Type B pancreatic cell (in vitro differentiated cells): ENCODE measurements around the gene RIPOR2. TPM values are rescaled to one million over a fixed set of nuclear protein-coding genes. Genes with fewer than 3 reads are reported as not detected.
"Not testable (repeated sequence)": the region's sequence is repeated elsewhere in the genome, so short reads cannot be mapped to it uniquely, and the experiment has no call there.

ENCODE experiments used
- DNase-seq: peaks from one replicate; pipeline ENCODE4 v3.0.0; 2021; ENCODE audit warnings: mixed read lengths; ENCODE audit not compliant: unreplicated experiment; ENCODE audit errors: extremely low spot score
- H3K27ac Mint-ChIP-seq: 2 replicates; pipeline ENCODE4 v1.8.0; 2021; ENCODE audit warnings: mild to moderate bottlenecking, mixed read lengths
- H3K27me3 Mint-ChIP-seq: 2 replicates; pipeline ENCODE4 v1.8.0; 2021; ENCODE audit warnings: mixed read lengths
- H3K36me3 Mint-ChIP-seq: 2 replicates; pipeline ENCODE4 v1.8.0; 2021; ENCODE audit warnings: mixed read lengths
- H3K4me1 Mint-ChIP-seq: one replicate; pipeline ENCODE4 v1.8.0; 2021; ENCODE audit warnings: mixed read lengths; ENCODE audit not compliant: unreplicated experiment
- H3K4me3 Mint-ChIP-seq: 2 replicates; pipeline ENCODE4 v1.8.0; 2021; ENCODE audit warnings: mild to moderate bottlenecking, mixed read lengths
- H3K9me3 Mint-ChIP-seq: 2 replicates; pipeline ENCODE4 v1.8.0; 2021; ENCODE audit warnings: mixed read lengths
- total RNA-seq: library from RNA; stranded (reverse); gene quantifications from 2 replicates; pipeline ENCODE4 v1.2.1, GENCODE V29; 2021; ENCODE audit warnings: low replicate concordance
- TF ChIP-seq, protein P1 (sequence below): fragments of 200-600 bp; sonication (generic); conservative IDR thresholded peaks from 2 replicates; pipeline ENCODE4 v1.5.0; 2021; ENCODE audit warnings: antibody characterized with exemption, mild to moderate bottlenecking

RIPOR2 gene
- total RNA-seq, 1 donor from 2014 or later: 4.2 TPM

DNA sequence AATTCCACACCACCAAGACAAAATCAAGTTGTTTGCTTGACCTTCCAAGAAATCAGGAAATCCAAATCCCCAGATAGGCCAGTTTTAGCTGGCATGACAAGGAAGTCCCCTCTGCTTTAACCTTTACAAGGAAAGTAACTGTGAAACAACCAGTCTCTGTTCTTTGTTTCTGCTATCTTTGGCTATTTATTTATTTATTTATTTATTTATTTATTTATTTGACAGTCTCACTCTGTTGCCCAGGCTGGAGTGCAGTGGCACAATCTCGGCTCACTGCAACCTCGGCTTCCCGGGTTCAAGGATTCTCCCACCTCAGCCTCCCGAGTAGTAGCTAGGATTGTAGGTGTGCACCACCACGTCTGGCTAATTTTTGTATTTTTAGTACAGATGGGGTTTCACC lies 175.6 kb downstream of the RIPOR2 start:
- no peak overlapping the region for H3K27ac Mint-ChIP-seq
- TF ChIP-seq, protein P1, sequence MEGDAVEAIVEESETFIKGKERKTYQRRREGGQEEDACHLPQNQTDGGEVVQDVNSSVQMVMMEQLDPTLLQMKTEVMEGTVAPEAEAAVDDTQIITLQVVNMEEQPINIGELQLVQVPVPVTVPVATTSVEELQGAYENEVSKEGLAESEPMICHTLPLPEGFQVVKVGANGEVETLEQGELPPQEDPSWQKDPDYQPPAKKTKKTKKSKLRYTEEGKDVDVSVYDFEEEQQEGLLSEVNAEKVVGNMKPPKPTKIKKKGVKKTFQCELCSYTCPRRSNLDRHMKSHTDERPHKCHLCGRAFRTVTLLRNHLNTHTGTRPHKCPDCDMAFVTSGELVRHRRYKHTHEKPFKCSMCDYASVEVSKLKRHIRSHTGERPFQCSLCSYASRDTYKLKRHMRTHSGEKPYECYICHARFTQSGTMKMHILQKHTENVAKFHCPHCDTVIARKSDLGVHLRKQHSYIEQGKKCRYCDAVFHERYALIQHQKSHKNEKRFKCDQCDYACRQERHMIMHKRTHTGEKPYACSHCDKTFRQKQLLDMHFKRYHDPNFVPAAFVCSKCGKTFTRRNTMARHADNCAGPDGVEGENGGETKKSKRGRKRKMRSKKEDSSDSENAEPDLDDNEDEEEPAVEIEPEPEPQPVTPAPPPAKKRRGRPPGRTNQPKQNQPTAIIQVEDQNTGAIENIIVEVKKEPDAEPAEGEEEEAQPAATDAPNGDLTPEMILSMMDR: no peak
- H3K27me3 Mint-ChIP-seq: no peaks in the 10 kb centered on the region
- DNase-seq: no peak
- H3K36me3 Mint-ChIP-seq: no peaks in the 10 kb centered on the region
- no peaks in the 10 kb centered on the region for H3K9me3 Mint-ChIP-seq
- no peak overlapping the region for H3K4me3 Mint-ChIP-seq
- H3K4me1 Mint-ChIP-seq: peaks cover 4% of the 10 kb centered on the region

DNA sequence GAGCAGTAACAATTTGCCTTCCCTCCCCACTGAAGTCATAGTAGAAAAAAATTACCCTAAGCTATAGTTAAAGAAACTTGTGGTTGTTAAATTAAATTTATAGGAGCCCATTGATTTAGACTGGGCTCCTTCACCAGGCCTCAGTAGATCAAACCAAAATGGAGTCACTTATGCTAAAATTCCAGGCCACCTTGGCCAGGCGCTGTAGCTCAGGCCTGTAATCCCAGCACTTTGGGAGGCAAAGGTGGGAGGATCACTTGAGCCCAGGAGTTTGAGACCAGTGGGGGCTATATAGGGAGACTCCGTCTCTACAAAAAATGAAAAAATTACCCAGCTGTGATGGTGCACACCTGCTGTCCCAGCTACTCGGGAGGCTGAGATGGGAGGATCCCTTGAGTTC lies 176.0 kb downstream of the RIPOR2 start:
- H3K4me3 Mint-ChIP-seq: no peak overlapping the region
- H3K27ac Mint-ChIP-seq: no peak overlapping the region
- no peak for DNase-seq
- peaks cover 4% of the 10 kb centered on the region for H3K4me1 Mint-ChIP-seq
- no peaks in the 10 kb centered on the region for H3K36me3 Mint-ChIP-seq
- no peaks in the 10 kb centered on the region for H3K27me3 Mint-ChIP-seq
- TF ChIP-seq, protein P1: no peak
- no peaks in the 10 kb centered on the region for H3K9me3 Mint-ChIP-seq

DNA sequence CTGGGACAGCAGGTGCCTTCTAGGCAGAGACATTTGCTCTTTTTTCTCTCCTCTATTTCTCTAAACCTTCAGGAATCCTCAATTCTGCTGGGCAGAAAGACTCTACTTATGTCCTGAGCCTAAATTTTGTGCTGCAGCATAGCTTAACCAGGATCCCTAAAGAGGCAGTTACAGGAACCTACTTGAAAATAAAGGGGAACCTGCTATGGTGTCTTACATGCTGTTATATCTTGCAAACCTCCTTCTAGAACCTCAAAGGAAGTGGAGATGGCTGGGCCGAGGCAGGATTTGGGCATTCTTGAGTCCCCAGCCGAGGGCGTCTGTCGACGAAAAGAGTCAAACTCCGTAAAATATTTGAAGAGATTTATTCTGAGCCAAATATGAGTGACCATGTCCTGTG lies 178.1 kb downstream of the RIPOR2 start:
- Mint-ChIP-seq H3K4me1 (peaks cover 4% of the 10 kb centered on the region), H3K36me3 (no peaks in the 10 kb centered on the region), H3K9me3 (no peaks in the 10 kb centered on the region), H3K27ac (no peak overlapping the region), H3K27me3 (no peaks in the 10 kb centered on the region), H3K4me3 (no peak overlapping the region)
- no peak for DNase-seq
- TF ChIP-seq, protein P1: no peak

DNA sequence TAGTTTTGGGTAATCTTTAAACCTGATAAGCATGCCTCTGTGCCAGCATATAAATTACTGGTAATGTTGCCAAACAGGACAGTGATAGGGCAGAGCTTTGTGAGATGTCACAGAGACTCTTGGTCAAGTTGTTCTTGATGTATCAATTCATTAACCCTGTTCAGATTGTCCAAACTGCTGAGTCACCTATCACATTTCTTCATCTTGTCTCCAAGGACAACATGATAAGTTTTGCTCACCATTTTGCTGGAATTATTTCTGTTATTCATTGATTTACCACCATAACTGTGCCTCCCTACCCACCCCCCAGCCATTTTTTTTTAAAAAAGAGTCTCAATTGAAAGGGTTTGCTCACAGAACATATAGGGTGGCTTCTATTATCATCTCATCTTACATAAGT lies 180.5 kb downstream of the RIPOR2 start:
- TF ChIP-seq, protein P1: no peak
- H3K27ac Mint-ChIP-seq: no peak overlapping the region
- H3K9me3 Mint-ChIP-seq: no peaks in the 10 kb centered on the region
- DNase-seq: no peak
- no peaks in the 10 kb centered on the region for H3K27me3 Mint-ChIP-seq
- H3K4me3 Mint-ChIP-seq: no peak overlapping the region
- no peaks in the 10 kb centered on the region for H3K4me1 Mint-ChIP-seq
- H3K36me3 Mint-ChIP-seq: no peaks in the 10 kb centered on the region

DNA sequence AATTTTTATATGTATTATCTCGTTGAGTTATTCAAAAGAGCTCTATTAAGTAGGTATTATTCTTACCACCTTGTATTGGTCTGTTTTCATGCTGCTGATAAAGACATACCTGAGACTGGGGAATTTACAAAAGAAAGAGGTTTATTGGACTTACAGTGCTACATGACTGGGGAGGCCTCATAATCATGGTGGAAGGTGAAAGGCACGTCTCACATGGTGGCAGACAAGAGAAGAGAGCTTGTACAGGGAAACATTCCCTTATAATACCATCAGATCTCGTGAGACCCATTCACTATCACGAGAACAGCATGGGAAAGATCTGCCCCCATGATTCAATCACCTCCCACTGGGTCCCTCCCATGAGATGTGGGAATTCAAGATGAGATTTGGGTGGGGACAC lies 181.4 kb downstream of the RIPOR2 start:
- not testable (repeated sequence) for H3K27ac Mint-ChIP-seq, DNase-seq, H3K4me1 Mint-ChIP-seq, H3K27me3 Mint-ChIP-seq, H3K9me3 Mint-ChIP-seq, H3K4me3 Mint-ChIP-seq, H3K36me3 Mint-ChIP-seq

Other genes with a start within 250 kb of the RIPOR2 start
- gene C6orf62, start 216.8 kb downstream of the RIPOR2 start, total RNA-seq: 77.3 and 77.5 TPM in 2 replicates
- gene GMNN, start 161.0 kb downstream of the RIPOR2 start, total RNA-seq: 38.0 and 66.3 TPM in 2 replicates
- gene ARMH2, start 137.0 kb downstream of the RIPOR2 start, total RNA-seq: not detected in 2 replicates